ENCODE results near the gene CDK5RAP3. TPM values are rescaled to one million over a fixed set of nuclear protein-coding genes. Genes with fewer than 3 reads are reported as not detected.

The CDK5RAP3 gene
- total and polyA plus RNA-seq, 7 experiments from 2014 or later: 72.4 to 349 (median 259) TPM

DNA sequence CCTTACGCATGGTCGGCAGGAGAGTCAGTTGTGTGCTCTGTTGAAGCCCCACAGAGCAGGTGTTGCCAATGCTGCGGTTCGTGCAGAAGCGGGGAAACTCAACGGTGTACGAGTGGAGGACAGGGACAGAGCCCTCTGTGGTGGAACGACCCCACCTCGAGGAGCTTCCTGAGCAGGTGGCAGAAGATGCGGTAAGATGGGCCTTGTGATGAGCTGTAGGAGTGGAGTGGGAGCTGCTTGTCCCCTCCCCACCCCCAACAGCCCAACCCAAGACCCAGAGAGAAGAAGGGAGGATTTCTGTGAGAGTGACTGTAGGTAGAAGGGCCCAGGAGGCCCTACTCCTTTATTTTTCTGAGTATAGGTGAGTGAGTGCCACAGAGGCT is 4.9 kb downstream of the CDK5RAP3 start:
- ChIA-PET CTCF (interaction anchor here (0.6 to 1.7 kb wide), 5 partner anchors 14 to 1789 kb away, joined by 3 to 9 read pairs (median 4); no protein-coding TSS in a partner anchor), POLR2A (no interaction called here)
- H3K27me3 ChIP-seq (ENCODE audit: control insufficient read depth in 2 of 2, insufficient read depth in 2 of 2, low read length in 2 of 2): no peaks in the 10 kb centered on the region
- peaks cover 0 to 5% of the 10 kb centered on the region in 2 donors for H3K4me1 ChIP-seq (ENCODE audit: control insufficient read depth in 2 of 2, insufficient read depth in 2 of 2, low read length in 2 of 2)
- Mint-ChIP-seq H3K27me3 (no peaks in the 10 kb centered on the region), H3K4me3 (no peak overlapping the region), H3K4me1 (peaks cover under 1 to 28% (median 13%) of the 10 kb centered on the region in 7 donors), H3K27ac (peak overlapping the region in 1 of 9 donors; percentile 17), H3K9me3 (no peaks in the 10 kb centered on the region), H3K36me3 (peaks cover 6 to 50% (median 16%) of the 10 kb centered on the region in 5 donors)
- peaks cover 6 to 75% (median 10%) of the 10 kb centered on the region in 3 experiments for H3K36me3 ChIP-seq (ENCODE audit: control insufficient read depth in 2 of 3, insufficient read depth in 3 of 3, low read length in 3 of 3)
- ATAC-seq (no peak), DNase-seq (no peak)
- no peak overlapping the region for H3K4me3 ChIP-seq (ENCODE audit: low read length)
- intact Hi-C loops (cut with micrococcal nuclease): loop anchor here in 1 of 2 donors (5.0 kb wide), 1 partner anchor 156 kb away; no protein-coding TSS in a partner anchor
- no peak overlapping the region for H3K27ac ChIP-seq (ENCODE audit: low read depth, low read length)
- H3K9me3 ChIP-seq (ENCODE audit: control insufficient read depth in 2 of 3, low read length in 3 of 3): no peaks in the 10 kb centered on the region

DNA sequence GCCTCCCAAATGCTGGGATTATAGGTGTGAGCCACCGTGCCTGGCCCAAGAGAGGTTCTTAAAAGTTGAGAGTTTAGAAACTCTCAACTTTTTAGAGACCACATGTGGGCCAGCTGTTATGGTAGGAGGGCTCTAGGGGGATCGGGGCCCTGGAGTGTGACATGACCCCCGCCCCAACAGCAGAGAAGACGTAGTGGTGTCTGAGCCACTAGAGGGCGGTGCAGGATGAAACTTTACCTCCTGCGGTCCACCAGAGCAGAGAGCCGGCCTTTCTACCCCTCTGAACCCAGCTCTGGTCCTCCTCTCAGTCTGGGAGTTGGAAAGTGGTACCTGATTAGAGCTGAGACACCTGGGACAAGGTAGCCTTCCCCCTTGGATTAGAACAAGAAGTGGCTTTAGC is 7.4 kb downstream of the CDK5RAP3 start:
- Histone ChIP-seq H3K36me3 (ENCODE audit: control insufficient read depth in 2 of 3, insufficient read depth in 3 of 3, low read length in 3 of 3) (peaks cover 6 to 95% (median 17%) of the 10 kb centered on the region in 3 experiments), H3K9me3 (ENCODE audit: control insufficient read depth in 2 of 3, low read length in 3 of 3) (no peaks in the 10 kb centered on the region), H3K27me3 (ENCODE audit: control insufficient read depth in 2 of 2, insufficient read depth in 2 of 2, low read length in 2 of 2) (no peaks in the 10 kb centered on the region), H3K27ac (ENCODE audit: low read depth, low read length) (no peak overlapping the region), H3K4me3 (ENCODE audit: low read length) (no peak overlapping the region), H3K4me1 (ENCODE audit: control insufficient read depth in 2 of 2, insufficient read depth in 2 of 2, low read length in 2 of 2) (peaks cover 0 to 5% of the 10 kb centered on the region in 2 donors)
- intact Hi-C loops (cut with micrococcal nuclease): loop anchor here (1.0 to 5.0 kb wide), 3 partner anchors 46 to 154 kb away; no protein-coding TSS in a partner anchor
- POLR2A ChIA-PET: interaction anchor here (0.8 kb wide), 1 partner anchor 83 kb away, joined by 3 read pairs; no protein-coding TSS in a partner anchor
- Mint-ChIP-seq H3K27ac (no peak overlapping the region), H3K9me3 (no peaks in the 10 kb centered on the region), H3K27me3 (no peaks in the 10 kb centered on the region), H3K4me3 (no peak overlapping the region), H3K36me3 (peaks cover 6 to 56% (median 16%) of the 10 kb centered on the region in 5 donors), H3K4me1 (peaks cover 0 to 12% (median 4%) of the 10 kb centered on the region in 7 donors)
- DNase-seq: peak in 7 of 9 donors; percentile 18 to 52 (median 35)
- ATAC-seq: peak; percentile 78
- CTCF ChIA-PET: interaction anchor here (0.7 to 1.7 kb wide), 9 partner anchors 8 to 548 kb away, joined by 3 to 12 read pairs (median 3); partner anchors contain the start of gene CDK5RAP3

DNA sequence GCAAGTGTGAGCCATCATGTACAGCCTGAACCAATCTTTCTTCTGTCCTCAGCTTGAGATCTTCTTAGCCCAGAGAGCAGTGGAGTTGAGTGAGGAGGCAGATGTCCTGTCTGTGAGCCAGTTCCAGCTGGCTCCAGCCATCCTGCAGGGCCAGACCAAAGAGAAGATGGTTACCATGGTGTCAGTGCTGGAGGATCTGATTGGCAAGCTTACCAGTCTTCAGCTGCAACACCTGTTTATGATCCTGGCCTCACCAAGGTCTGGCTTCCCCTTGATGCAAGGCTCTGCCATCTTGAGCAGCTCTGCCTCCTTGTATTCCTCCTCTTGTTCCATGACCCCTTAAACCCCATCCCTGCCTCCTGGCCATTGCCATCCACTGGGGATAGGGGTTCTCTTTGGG is 9.6 kb downstream of the CDK5RAP3 start:
- intact Hi-C loops (cut with micrococcal nuclease): no loop called here
- Mint-ChIP-seq H3K36me3 (peaks cover 8 to 38% (median 10%) of the 10 kb centered on the region in 5 donors), H3K27me3 (no peaks in the 10 kb centered on the region), H3K9me3 (no peaks in the 10 kb centered on the region), H3K4me3 (no peak overlapping the region), H3K4me1 (peaks cover 0 to 10% (median 0%) of the 10 kb centered on the region in 7 donors), H3K27ac (peak overlapping the region in 1 of 9 donors; percentile 65)
- Histone ChIP-seq H3K4me1 (ENCODE audit: control insufficient read depth in 2 of 2, insufficient read depth in 2 of 2, low read length in 2 of 2) (peaks cover 0 to 5% of the 10 kb centered on the region in 2 donors), H3K4me3 (ENCODE audit: low read length) (no peak overlapping the region), H3K27me3 (ENCODE audit: control insufficient read depth in 2 of 2, insufficient read depth in 2 of 2, low read length in 2 of 2) (no peaks in the 10 kb centered on the region), H3K36me3 (ENCODE audit: control insufficient read depth in 2 of 3, insufficient read depth in 3 of 3, low read length in 3 of 3) (peaks cover 6 to 84% (median 17%) of the 10 kb centered on the region in 3 experiments), H3K27ac (ENCODE audit: low read depth, low read length) (no peak overlapping the region), H3K9me3 (ENCODE audit: control insufficient read depth in 2 of 3, low read length in 3 of 3) (no peaks in the 10 kb centered on the region)
- no peak for DNase-seq
- POLR2A ChIA-PET: no interaction called here
- ATAC-seq: no peak
- CTCF ChIA-PET: interaction anchor here (1.2 to 1.5 kb wide), 2 partner anchors 10 to 31 kb away, joined by 3 to 5 read pairs; no protein-coding TSS in a partner anchor

DNA sequence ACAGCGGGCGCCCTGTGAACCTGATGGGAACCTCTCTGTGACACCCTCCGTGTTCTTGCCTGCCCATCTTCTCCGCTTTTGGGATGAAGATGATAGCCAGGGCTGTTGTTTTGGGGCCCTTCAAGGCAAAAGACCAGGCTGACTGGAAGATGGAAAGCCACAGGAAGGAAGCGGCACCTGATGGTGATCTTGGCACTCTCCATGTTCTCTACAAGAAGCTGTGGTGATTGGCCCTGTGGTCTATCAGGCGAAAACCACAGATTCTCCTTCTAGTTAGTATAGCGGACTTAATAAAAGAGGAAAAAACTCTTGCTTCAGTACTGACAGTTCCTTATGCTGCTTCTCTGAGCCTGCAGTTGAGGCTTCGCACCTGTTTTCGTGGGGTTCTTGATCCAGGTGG is 10.5 kb downstream of the CDK5RAP3 start:
- Histone ChIP-seq H3K36me3 (ENCODE audit: control insufficient read depth in 2 of 3, insufficient read depth in 3 of 3, low read length in 3 of 3) (peaks cover 6 to 74% (median 17%) of the 10 kb centered on the region in 3 experiments), H3K9me3 (ENCODE audit: control insufficient read depth in 2 of 3, low read length in 3 of 3) (no peaks in the 10 kb centered on the region), H3K27ac (ENCODE audit: low read depth, low read length) (no peak overlapping the region), H3K4me1 (ENCODE audit: control insufficient read depth in 2 of 2, insufficient read depth in 2 of 2, low read length in 2 of 2) (peaks cover 0 to 5% of the 10 kb centered on the region in 2 donors), H3K4me3 (ENCODE audit: low read length) (no peak overlapping the region), H3K27me3 (ENCODE audit: control insufficient read depth in 2 of 2, insufficient read depth in 2 of 2, low read length in 2 of 2) (no peaks in the 10 kb centered on the region)
- ATAC-seq: no peak
- peaks cover 0 to 10% (median 0%) of the 10 kb centered on the region in 7 donors for H3K4me1 Mint-ChIP-seq
- POLR2A ChIA-PET: interaction anchor here (0.7 kb wide), 1 partner anchor 40 kb away, joined by 3 read pairs; the partner anchor contains the start of gene PNPO
- H3K27ac Mint-ChIP-seq: peak overlapping the region in 2 of 9 donors; percentile 25 to 32
- peaks cover 6 to 33% (median 8%) of the 10 kb centered on the region in 5 donors for H3K36me3 Mint-ChIP-seq
- H3K9me3 Mint-ChIP-seq: no peaks in the 10 kb centered on the region
- DNase-seq: no peak
- H3K4me3 Mint-ChIP-seq: no peak overlapping the region
- CTCF ChIA-PET: interaction anchor here (1.5 kb wide), 2 partner anchors 31 to 99 kb away, joined by 3 to 5 read pairs; no protein-coding TSS in a partner anchor
- H3K27me3 Mint-ChIP-seq: no peaks in the 10 kb centered on the region
- intact Hi-C loops (cut with micrococcal nuclease): no loop called here

DNA sequence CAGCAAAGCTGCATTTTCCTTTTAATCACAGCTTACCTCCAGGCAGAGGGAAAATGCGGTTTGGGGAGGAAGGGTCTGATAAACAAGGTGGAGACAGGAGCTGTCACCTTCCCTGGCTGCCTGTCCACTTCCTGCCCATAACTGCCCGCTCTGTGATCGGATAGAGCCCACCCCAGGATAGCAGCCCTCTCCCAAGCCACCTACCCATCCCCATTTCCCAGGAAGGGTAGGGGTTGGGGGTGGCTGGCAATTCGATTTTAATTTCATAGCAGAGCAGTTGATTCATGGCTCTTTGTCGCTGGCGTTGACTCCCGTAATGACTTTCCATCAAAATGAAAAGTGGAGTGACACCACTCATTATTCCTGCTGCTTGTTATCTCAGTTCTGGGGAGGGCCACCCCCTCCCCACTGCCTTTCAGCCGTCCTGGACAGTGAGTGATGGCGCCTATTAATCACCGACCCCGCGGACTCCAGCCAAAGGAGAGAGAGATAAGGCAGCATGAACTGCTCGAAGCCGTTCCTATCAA is 11.2 kb downstream of the CDK5RAP3 start:
- peaks cover 0 to 10% (median 0%) of the 10 kb centered on the region in 7 donors for H3K4me1 Mint-ChIP-seq
- ChIA-PET CTCF (interaction anchor here (1.5 kb wide), 1 partner anchor 98 kb away, joined by 3 read pairs; no protein-coding TSS in a partner anchor), POLR2A (interaction anchor here (1.8 kb wide), 1 partner anchor 11 kb away, joined by 4 read pairs; the partner anchor contains the start of gene CDK5RAP3)
- H3K4me3 Mint-ChIP-seq: no peak overlapping the region
- no peaks in the 10 kb centered on the region for H3K27me3 ChIP-seq (ENCODE audit: control insufficient read depth in 2 of 2, insufficient read depth in 2 of 2, low read length in 2 of 2)
- no peak overlapping the region for H3K27ac Mint-ChIP-seq
- DNase-seq (no peak), ATAC-seq (no peak)
- H3K36me3 Mint-ChIP-seq: peaks cover 6 to 29% (median 8%) of the 10 kb centered on the region in 5 donors
- H3K27ac ChIP-seq (ENCODE audit: low read depth, low read length): no peak overlapping the region
- H3K27me3 Mint-ChIP-seq: no peaks in the 10 kb centered on the region
- peaks cover 0 to 5% of the 10 kb centered on the region in 2 donors for H3K4me1 ChIP-seq (ENCODE audit: control insufficient read depth in 2 of 2, insufficient read depth in 2 of 2, low read length in 2 of 2)
- no peaks in the 10 kb centered on the region for H3K9me3 Mint-ChIP-seq
- no peak overlapping the region for H3K4me3 ChIP-seq (ENCODE audit: low read length)
- no peaks in the 10 kb centered on the region for H3K9me3 ChIP-seq (ENCODE audit: control insufficient read depth in 2 of 3, low read length in 3 of 3)
- intact Hi-C loops (cut with micrococcal nuclease): no loop called here
- H3K36me3 ChIP-seq (ENCODE audit: control insufficient read depth in 2 of 3, insufficient read depth in 3 of 3, low read length in 3 of 3): peaks cover 6 to 69% (median 17%) of the 10 kb centered on the region in 3 experiments

DNA sequence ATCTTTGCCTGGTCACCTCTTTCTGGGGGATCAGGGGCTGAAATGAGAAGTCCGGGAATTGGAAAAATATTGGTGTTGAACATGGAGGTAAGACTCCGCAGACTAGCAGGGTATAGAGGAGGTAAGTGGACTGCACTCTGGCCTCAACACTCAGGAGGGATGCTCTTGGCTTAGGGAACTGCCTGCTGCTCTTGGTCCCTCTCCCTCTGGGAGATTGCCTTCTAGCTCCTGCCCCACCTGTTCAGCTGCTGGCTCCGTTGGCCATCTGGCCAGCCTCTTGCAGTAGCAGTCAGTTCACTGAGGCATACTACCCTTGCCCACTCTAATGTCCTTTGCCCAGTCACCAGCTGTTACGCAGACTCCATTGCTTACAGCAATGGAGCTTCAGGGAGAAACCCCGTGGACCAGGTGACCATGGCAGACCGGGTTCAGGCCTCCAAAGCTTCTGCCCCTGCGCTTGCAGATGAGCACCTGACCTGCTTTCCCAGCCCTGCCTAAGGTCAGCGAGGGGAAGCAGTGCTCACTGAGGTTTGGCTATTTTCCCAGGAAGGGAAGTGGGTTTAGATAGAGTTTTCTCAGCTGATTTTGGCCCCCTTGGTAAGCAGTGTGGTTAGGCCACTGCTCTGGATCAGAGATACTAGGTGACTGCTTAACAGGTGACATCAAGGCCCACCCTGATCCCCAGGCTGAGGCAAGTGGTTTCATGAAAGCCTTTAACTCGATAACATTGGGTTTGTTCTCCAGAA is 11.9 kb downstream of the CDK5RAP3 start:
- peak overlapping the region in 1 of 9 donors; percentile 21 for H3K27ac Mint-ChIP-seq
- Histone ChIP-seq H3K4me1 (ENCODE audit: control insufficient read depth in 2 of 2, insufficient read depth in 2 of 2, low read length in 2 of 2) (peaks cover 0 to 5% of the 10 kb centered on the region in 2 donors), H3K4me3 (ENCODE audit: low read length) (no peak overlapping the region), H3K9me3 (ENCODE audit: control insufficient read depth in 2 of 3, low read length in 3 of 3) (no peaks in the 10 kb centered on the region), H3K27me3 (ENCODE audit: control insufficient read depth in 2 of 2, insufficient read depth in 2 of 2, low read length in 2 of 2) (no peaks in the 10 kb centered on the region), H3K27ac (ENCODE audit: low read depth, low read length) (no peak overlapping the region), H3K36me3 (ENCODE audit: control insufficient read depth in 2 of 3, insufficient read depth in 3 of 3, low read length in 3 of 3) (peaks cover 6 to 63% (median 13%) of the 10 kb centered on the region in 3 experiments)
- H3K4me1 Mint-ChIP-seq: peaks cover 0 to 10% (median 0%) of the 10 kb centered on the region in 7 donors
- no peaks in the 10 kb centered on the region for H3K27me3 Mint-ChIP-seq
- intact Hi-C loops (cut with micrococcal nuclease): no loop called here
- POLR2A ChIA-PET: interaction anchor here (1.8 kb wide), 1 partner anchor 12 kb away, joined by 4 read pairs; the partner anchor contains the start of gene CDK5RAP3
- no peaks in the 10 kb centered on the region for H3K9me3 Mint-ChIP-seq
- ATAC-seq (no peak), DNase-seq (no peak)
- H3K36me3 Mint-ChIP-seq: peaks cover 6 to 24% (median 8%) of the 10 kb centered on the region in 5 donors
- CTCF ChIA-PET: interaction anchor here (1.5 kb wide), 1 partner anchor 98 kb away, joined by 3 read pairs; no protein-coding TSS in a partner anchor
- H3K4me3 Mint-ChIP-seq: no peak overlapping the region
